Amygdala (tissue), 56 donors: Measurements from ENCODE around the gene FKBP11.
A peak's percentile ranks its signal among the peaks of the same experiment; 100 is the strongest.

Experiments used
- DNase-seq, 56 donors: peaks; one replicate each; lab custom pipeline; 2025; lab: John Stamatoyannopoulos, UW

The FKBP11 gene

GRCh38 chr12:48956279-48957140, 31.2 kb upstream of the FKBP11 start:
- peak in 52 of 56 donors; percentile 6 to 82 (median 64) for DNase-seq

GRCh38 chr12:48954841-48955501, 29.7 kb upstream of the FKBP11 start:
- no peak for DNase-seq

- no peak for DNase-seq
These were observed 28.8 kb upstream of the FKBP11 start for GRCh38 chr12:48954061-48954460.

GRCh38 chr12:48952691-48953090, 27.4 kb upstream of the FKBP11 start:
- DNase-seq = no peak

GRCh38 chr12:48947727-48948126, 22.4 kb upstream of the FKBP11 start:
- DNase-seq = no peak

- DNase-seq = no peak
These were observed 21.7 kb upstream of the FKBP11 start for GRCh38 chr12:48946943-48947342.

GRCh38 chr12:48946205-48946604, 20.9 kb upstream of the FKBP11 start:
- DNase-seq = no peak

- DNase-seq = no peak
These were observed 17.9 kb upstream of the FKBP11 start for GRCh38 chr12:48943221-48943620.

- DNase-seq = no peak
These were observed 14.9 kb upstream of the FKBP11 start for GRCh38 chr12:48940181-48940580.

GRCh38 chr12:48938805-48939204, 13.5 kb upstream of the FKBP11 start:
- DNase-seq = peak in 1 of 56 donors; percentile 2

GRCh38 chr12:48937170-48937569, 11.9 kb upstream of the FKBP11 start:
- DNase-seq = no peak

- DNase-seq = peak in 43 of 56 donors; percentile 1 to 77 (median 35)
These were observed 11.2 kb upstream of the FKBP11 start for GRCh38 chr12:48936379-48936979.

- DNase-seq = no peak
These were observed 9.0 kb upstream of the FKBP11 start for GRCh38 chr12:48934312-48934706.

- no peak for DNase-seq
These were observed 8.5 kb upstream of the FKBP11 start for GRCh38 chr12:48933664-48934311.

- DNase-seq = no peak
These were observed 7.6 kb upstream of the FKBP11 start for GRCh38 chr12:48932878-48933277.

GRCh38 chr12:48930475-48930874, 5.2 kb upstream of the FKBP11 start:
- DNase-seq = no peak

- DNase-seq = no peak
These were observed 4.3 kb upstream of the FKBP11 start for GRCh38 chr12:48929551-48929950.

GRCh38 chr12:48927261-48927660, 2.0 kb upstream of the FKBP11 start:
- DNase-seq = no peak

GRCh38 chr12:48924617-48925303, 532 bp downstream of the FKBP11 start:
- DNase-seq = peak in 10 of 56 donors; percentile 3 to 30 (median 8)

- DNase-seq = no peak
These were observed 2.2 kb downstream of the FKBP11 start for GRCh38 chr12:48923117-48923516.
